OCI-LY1 (cell line): ENCODE data around the gene NEK5.

Experiments used
- CTCF ChIP-seq: fragments of 200-600 bp; sonication (generic), shearing (Covaris generic); IDR thresholded peaks from 2 replicates; pipeline ENCODE4 v1.5.1; 2017; ENCODE audit warnings: mild to moderate bottlenecking, antibody characterized with exemption, low read length, moderate library complexity, mixed read lengths
- EZH2 ChIP-seq: fragments of 200-600 bp; sonication (generic), shearing (Covaris generic); IDR thresholded peaks from 2 replicates; pipeline ENCODE4 v1.8.0; 2017; ENCODE audit warnings: borderline replicate concordance, mixed run types, mild to moderate bottlenecking, antibody characterized with exemption, low read length, moderate library complexity, mixed read lengths

- TF ChIP-seq CTCF (no peak), EZH2 (no peak)
These were observed 61.6 kb downstream of the NEK5 start for GRCh38 chr13:52067237-52067636.
